Measurements from ENCODE around the gene ZHX3. TPM values are rescaled to one million over a fixed set of nuclear protein-coding genes. Genes with fewer than 3 reads are reported as not detected.

ZHX3 gene
- total and polyA plus RNA-seq, 2 of the 13 experiments (the other 11 are each of a cell fraction or from before 2014, with no cell fraction given) = 8.4 to 11.7 TPM

- TF ChIP-seq HNF1A (IDR thresholded peaks at IDR 0.05; ENCODE audit: low read depth) (no peak), HNF1A (CRISPR knock-in tag; IDR thresholded peaks at IDR 0.05; ENCODE audit: borderline replicate concordance) (peak; percentile 17; the same call in 1 of the 2 replicates), ZNF605 (CRISPR knock-in tag; IDR thresholded peaks at IDR 0.05) (no peak; the same call in 1 of the 2 replicates), SNAPC5 (CRISPR knock-in tag; IDR thresholded peaks at IDR 0.05; ENCODE audit: borderline replicate concordance) (no peak), ZNF550 (CRISPR knock-in tag; IDR thresholded peaks at IDR 0.05; ENCODE audit: borderline replicate concordance) (peak; percentile 99), SETDB1 (CRISPR knock-in tag; IDR thresholded peaks at IDR 0.05; ENCODE audit: borderline replicate concordance) (no peak), SIX1 (CRISPR knock-in tag; IDR thresholded peaks at IDR 0.05; ENCODE audit: borderline replicate concordance) (no peak), ATF1 (CRISPR knock-in tag; IDR thresholded peaks at IDR 0.05) (no peak), ZEB1 (IDR thresholded peaks at IDR 0.05; ENCODE audit: insufficient replicate concordance, low read depth) (no peak), HES4 (CRISPR knock-in tag; IDR thresholded peaks at IDR 0.05; ENCODE audit: borderline replicate concordance) (peak; percentile 88; the same call in 1 of the 2 replicates), ZNF12 (CRISPR knock-in tag; IDR thresholded peaks at IDR 0.05) (no peak), TSC22D2 (CRISPR knock-in tag; IDR thresholded peaks at IDR 0.05; ENCODE audit: borderline replicate concordance) (no peak), TFDP2 (CRISPR knock-in tag; IDR thresholded peaks at IDR 0.05) (peak; percentile 71), HMGXB3 (CRISPR knock-in tag; IDR thresholded peaks at IDR 0.05; ENCODE audit: borderline replicate concordance) (no peak), FOXO1 (CRISPR knock-in tag; IDR thresholded peaks at IDR 0.05) (peak; percentile 55), ZNF468 (CRISPR knock-in tag; IDR thresholded peaks at IDR 0.05) (no peak), EZH2 (conservative IDR thresholded peaks at IDR 0.05; ENCODE audit: low read depth, low read length) (no peak), NFKB2 (CRISPR knock-in tag; IDR thresholded peaks at IDR 0.05; ENCODE audit: borderline replicate concordance) (peak; percentile 90; the same call in 1 of the 2 replicates), ZNF607 (CRISPR knock-in tag; IDR thresholded peaks at IDR 0.05; ENCODE audit: borderline replicate concordance) (0 out of 2 replicates have a peak, but pooled peaks have one; percentile 85)
Observed at GRCh38 chr20:41316602-41317545, 657 bp downstream of the ZHX3 start (continued).
